GM19395 (cell line): ENCODE measurements around the gene ZNF222.
A peak's percentile ranks its signal among the peaks of the same experiment; 100 is the strongest.

Experiments
- ATAC-seq: cut with Tn5 transposase; IDR thresholded peaks from one replicate; pipeline ENCODE4 v1.9.1; 2021; ENCODE audit warnings: mild to moderate bottlenecking, moderate library complexity; ENCODE audit not compliant: unreplicated experiment

ZNF222 gene

GRCh38 chr19:44051650-44052402 is 26.6 kb downstream of the ZNF222 start, which contains the start of gene ZNF223:
Gene ZNF223 (plus strand): TSS chr19:44052036. CDS start chr19:44055177, 3,141 bp downstream.
- no peak for ATAC-seq

DNA sequence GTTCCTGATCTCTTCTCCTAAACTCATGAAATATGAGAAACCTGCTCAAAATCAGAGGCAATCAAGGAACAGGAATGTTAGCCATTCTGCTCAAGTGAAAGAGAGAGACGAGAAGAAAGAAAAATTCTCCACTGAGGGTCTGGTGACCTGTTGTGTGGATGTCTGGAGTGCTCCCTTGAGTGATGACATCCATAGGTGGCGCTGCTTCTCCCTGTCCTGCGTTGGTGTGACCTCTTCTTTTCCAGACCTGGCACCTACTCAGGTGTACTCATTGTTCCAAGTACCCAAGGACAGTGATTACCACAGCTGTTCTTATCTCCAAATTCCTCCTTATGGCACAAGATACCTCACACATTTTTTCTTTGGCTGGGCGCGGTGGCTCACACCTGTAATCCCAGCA is 30.7 kb downstream of the ZNF222 start:
- ATAC-seq = no peak

GRCh38 chr19:44059229-44059628 is 34.0 kb downstream of the ZNF222 start:
- no peak for ATAC-seq

GRCh38 chr19:44061038-44061437 is 35.9 kb downstream of the ZNF222 start:
- no peak for ATAC-seq

DNA sequence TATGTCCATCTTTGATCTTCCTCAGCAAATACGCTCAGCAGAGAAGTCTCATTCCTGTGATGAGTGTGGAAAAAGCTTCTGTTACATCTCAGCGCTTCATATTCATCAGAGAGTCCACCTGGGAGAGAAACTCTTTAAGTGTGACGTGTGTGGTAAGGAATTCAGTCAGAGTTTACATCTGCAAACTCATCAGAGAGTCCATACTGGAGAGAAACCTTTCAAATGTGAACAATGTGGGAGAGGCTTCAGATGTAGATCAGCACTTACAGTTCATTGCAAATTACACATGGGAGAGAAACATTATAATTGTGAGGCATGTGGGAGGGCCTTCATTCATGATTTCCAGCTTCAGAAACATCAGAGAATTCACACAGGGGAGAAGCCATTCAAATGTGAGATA is 41.1 kb downstream of the ZNF222 start:
- ATAC-seq = no peak

GRCh38 chr19:44069415-44069814 is 44.2 kb downstream of the ZNF222 start:
- ATAC-seq = no peak

DNA sequence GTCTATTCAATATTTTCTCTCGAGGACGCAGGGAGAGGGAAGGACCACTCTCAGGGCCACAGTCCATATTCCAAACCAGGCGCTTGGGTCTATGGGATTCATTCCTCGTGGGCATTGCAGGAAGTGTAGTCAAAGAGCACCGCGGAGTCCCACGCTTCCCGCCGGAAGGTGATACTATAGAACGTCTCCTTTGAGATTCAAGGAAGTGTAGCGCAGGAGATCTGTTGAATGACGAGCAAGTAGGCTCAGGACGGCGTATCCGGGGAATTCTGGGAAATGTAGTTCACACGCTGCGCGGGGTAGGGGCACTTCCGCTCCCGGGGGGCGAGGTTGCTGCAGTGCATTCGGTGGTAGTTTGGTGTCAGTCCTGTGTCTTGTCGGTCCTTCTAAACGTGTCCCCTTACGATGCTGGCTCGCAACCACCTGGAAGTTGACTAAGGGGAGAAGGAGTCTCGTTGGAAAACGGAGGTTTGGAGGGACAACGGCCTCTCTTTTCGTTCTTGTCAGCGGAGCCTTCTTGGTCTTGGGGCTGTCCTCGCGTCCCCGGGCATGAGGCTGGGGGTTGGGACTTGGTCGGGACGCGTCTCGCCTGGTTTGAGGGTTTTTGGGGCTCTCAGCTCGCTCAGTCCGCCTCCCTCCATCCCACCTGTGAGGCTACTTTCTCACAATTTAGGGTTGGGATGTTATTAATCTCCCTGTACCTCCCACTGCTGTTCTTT is 46.8 kb downstream of the ZNF222 start, which contains the start of gene ZNF284:
Gene ZNF284 (plus strand): TSS at position 336 of the 719 bp plus-strand sequence. CDS start 4,231 bp downstream, outside the sequence.
- peak; percentile 95 for ATAC-seq

DNA sequence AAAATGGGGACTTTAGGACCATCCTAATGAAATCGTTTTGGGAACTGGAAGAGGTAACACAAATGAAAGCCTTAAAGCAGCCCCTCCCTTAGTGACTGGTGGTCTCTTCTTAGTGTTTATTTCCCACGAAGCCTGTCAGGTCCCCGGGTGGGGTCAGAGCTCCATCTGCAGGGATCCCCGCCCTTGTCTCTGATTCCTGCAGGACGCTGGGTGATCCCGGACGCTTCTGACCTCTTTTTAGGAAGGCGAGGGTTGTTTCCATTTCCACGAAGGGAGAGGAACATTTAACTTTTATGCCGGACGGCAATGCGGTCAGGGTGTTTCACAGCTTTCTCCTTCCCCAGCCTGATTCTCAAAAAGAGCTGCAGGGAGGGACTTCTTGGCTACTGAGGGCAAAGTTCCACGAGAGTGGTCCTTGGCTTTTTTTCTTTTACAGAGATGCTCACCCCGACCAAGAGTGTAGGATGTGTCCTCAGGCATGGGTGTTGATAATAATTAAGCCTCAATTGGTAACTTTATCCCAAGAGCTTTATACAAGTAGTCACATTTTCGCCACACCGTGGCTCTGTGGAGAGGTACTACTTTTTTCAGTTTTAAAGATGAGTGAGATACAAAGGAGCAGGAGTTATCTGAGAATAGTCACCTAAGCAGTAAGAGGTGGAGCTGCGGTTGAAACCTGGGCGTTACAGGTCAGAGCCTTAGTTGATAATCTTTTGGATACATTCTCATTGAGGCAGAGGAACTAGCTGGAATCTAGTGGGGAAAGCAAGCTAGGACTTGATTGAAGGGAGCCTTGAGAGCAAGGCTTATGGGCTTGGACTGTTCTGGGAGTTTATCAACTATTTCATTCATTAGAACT is 47.6 kb downstream of the ZNF222 start:
- ATAC-seq = peak; percentile 11

GRCh38 chr19:44076325-44076724 is 51.1 kb downstream of the ZNF222 start:
- ATAC-seq = no peak
